NAMALWA (cell line): ENCODE measurements around the gene RAB9A.
"Not testable (repeated sequence)": the region's sequence is repeated elsewhere in the genome, so short reads cannot be mapped to it uniquely, and the experiment has no call there.

Experiments used
- DNase-seq: peaks from one replicate; pipeline ENCODE4 v3.0.0-alpha.2; 2015; ENCODE audit warnings: low spot score

RAB9A gene

GRCh38 chrX:13670197-13670596 lies 18.7 kb upstream of the RAB9A start:
- no peak for DNase-seq

- DNase-seq: no peak
These were observed 15.9 kb upstream of the RAB9A start for GRCh38 chrX:13673016-13673415.

GRCh38 chrX:13676885-13677284 lies 12.0 kb upstream of the RAB9A start:
- DNase-seq: no peak

- not testable (repeated sequence) for DNase-seq
These were observed 9.2 kb upstream of the RAB9A start for GRCh38 chrX:13679700-13680099.

GRCh38 chrX:13681595-13681994 lies 7.3 kb upstream of the RAB9A start:
- no peak for DNase-seq

- no peak for DNase-seq
These were observed 4.6 kb upstream of the RAB9A start for GRCh38 chrX:13684361-13684760.

- DNase-seq: no peak
These were observed 3.7 kb upstream of the RAB9A start for GRCh38 chrX:13685126-13685763.

GRCh38 chrX:13687203-13687602 lies 1.7 kb upstream of the RAB9A start:
- no peak for DNase-seq

- peak; percentile 32 for DNase-seq
These were observed 457 bp upstream of the RAB9A start for GRCh38 chrX:13688384-13688957.

GRCh38 chrX:13689741-13690211 lies 848 bp downstream of the RAB9A start:
- peak; percentile 41 for DNase-seq

- peak; percentile 31 for DNase-seq
These were observed 1.9 kb downstream of the RAB9A start for GRCh38 chrX:13690836-13691235.

- DNase-seq: peak; percentile 59
These were observed 3.0 kb downstream of the RAB9A start for GRCh38 chrX:13691841-13692371.

GRCh38 chrX:13692771-13693231 lies 3.9 kb downstream of the RAB9A start:
- DNase-seq: no peak

GRCh38 chrX:13693341-13693961 lies 4.5 kb downstream of the RAB9A start:
- peak; percentile 33 for DNase-seq

GRCh38 chrX:13694359-13694758 lies 5.4 kb downstream of the RAB9A start:
- no peak for DNase-seq

- DNase-seq: no peak
These were observed 6.1 kb downstream of the RAB9A start for GRCh38 chrX:13694983-13695382.

GRCh38 chrX:13695601-13696115 lies 6.7 kb downstream of the RAB9A start:
- DNase-seq: no peak

- DNase-seq: peak; percentile 35
These were observed 8.5 kb downstream of the RAB9A start for GRCh38 chrX:13697455-13697854.

GRCh38 chrX:13697976-13698375 lies 9.0 kb downstream of the RAB9A start:
- DNase-seq: no peak

GRCh38 chrX:13698432-13698831 lies 9.5 kb downstream of the RAB9A start:
- DNase-seq: no peak

GRCh38 chrX:13699183-13699826 lies 10.4 kb downstream of the RAB9A start:
- no peak for DNase-seq

- DNase-seq: no peak
These were observed 11.5 kb downstream of the RAB9A start for GRCh38 chrX:13700380-13700779.
